ENCODE data around the gene SNAP29.

DNA sequence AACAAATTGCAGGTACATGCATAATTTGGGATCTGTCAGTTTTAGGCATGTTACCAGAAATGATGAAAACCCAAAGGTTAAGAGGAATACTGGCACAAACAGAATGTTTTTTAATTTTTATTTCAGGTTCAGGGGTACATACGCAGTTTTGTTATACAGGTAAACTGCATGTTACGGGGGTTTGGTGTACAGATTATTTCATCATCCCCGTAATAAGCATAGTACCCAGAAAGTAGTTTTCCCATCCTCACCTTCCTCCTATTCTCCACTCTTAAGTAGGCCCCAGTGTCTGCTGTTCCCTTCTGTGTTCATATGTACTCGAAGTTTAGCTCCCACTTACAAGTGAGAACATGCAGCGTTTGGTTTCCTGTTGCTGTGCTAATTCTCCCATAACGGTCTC, 33.2 kb upstream of the SNAP29 start:
- TF ChIP-seq, protein P1, sequence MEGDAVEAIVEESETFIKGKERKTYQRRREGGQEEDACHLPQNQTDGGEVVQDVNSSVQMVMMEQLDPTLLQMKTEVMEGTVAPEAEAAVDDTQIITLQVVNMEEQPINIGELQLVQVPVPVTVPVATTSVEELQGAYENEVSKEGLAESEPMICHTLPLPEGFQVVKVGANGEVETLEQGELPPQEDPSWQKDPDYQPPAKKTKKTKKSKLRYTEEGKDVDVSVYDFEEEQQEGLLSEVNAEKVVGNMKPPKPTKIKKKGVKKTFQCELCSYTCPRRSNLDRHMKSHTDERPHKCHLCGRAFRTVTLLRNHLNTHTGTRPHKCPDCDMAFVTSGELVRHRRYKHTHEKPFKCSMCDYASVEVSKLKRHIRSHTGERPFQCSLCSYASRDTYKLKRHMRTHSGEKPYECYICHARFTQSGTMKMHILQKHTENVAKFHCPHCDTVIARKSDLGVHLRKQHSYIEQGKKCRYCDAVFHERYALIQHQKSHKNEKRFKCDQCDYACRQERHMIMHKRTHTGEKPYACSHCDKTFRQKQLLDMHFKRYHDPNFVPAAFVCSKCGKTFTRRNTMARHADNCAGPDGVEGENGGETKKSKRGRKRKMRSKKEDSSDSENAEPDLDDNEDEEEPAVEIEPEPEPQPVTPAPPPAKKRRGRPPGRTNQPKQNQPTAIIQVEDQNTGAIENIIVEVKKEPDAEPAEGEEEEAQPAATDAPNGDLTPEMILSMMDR (IDR thresholded peaks at IDR 0.05; ENCODE audit: low read length), result no peak
- TF ChIP-seq EZH2 (IDR thresholded peaks at IDR 0.05; ENCODE audit: borderline replicate concordance, low read length), result no peak

All from OCI-LY1 (cell line).